ENCODE data around the gene JAK1.

The JAK1 gene

DNA sequence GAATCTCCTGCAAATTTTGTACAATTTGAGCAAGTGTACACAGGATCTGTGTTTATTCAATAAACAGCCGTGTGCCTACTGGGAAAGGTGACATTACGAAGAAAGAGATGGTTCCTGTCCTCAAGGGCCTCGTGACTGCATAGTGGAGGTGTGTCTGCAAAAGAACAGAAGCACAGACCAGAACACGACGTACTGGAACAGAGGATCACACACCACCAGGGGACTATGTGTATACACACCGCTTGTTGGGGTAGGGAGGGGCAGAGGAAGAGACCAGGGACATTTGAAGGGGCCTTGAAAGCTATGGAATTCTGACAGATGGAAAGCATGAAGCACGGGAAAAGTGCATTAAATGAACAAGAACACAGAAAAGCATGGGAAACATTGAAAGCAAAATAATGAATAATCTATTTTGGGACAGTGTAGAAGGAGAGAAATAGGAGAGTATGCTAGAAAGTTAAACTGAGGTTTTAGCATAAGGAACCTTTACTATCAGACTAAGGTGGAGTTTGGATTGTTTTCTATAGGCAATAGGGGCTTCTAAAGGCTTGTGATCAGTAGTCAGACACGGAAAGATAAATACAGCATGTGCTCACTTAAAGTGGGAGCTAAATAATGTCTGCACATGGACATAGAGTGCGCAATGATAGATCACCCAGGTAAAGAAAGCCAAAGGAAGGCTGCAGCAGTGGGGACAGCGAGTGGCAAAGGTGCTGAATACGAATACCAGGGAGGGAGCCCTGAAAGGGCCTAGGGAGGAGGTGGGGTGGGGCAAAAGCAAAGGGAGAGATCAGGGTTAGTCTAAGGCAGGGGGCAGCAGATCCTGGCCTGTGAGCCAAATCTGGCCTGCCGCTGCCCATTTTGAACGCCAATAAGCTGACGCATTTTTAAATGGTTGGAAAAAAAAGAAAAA, 11.0 kb downstream of the JAK1 start:
- TF ChIP-seq, protein P1, sequence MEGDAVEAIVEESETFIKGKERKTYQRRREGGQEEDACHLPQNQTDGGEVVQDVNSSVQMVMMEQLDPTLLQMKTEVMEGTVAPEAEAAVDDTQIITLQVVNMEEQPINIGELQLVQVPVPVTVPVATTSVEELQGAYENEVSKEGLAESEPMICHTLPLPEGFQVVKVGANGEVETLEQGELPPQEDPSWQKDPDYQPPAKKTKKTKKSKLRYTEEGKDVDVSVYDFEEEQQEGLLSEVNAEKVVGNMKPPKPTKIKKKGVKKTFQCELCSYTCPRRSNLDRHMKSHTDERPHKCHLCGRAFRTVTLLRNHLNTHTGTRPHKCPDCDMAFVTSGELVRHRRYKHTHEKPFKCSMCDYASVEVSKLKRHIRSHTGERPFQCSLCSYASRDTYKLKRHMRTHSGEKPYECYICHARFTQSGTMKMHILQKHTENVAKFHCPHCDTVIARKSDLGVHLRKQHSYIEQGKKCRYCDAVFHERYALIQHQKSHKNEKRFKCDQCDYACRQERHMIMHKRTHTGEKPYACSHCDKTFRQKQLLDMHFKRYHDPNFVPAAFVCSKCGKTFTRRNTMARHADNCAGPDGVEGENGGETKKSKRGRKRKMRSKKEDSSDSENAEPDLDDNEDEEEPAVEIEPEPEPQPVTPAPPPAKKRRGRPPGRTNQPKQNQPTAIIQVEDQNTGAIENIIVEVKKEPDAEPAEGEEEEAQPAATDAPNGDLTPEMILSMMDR (conservative IDR thresholded peaks at IDR 0.05): no peak
- H3K27ac ChIP-seq: no peak overlapping the region

DNA sequence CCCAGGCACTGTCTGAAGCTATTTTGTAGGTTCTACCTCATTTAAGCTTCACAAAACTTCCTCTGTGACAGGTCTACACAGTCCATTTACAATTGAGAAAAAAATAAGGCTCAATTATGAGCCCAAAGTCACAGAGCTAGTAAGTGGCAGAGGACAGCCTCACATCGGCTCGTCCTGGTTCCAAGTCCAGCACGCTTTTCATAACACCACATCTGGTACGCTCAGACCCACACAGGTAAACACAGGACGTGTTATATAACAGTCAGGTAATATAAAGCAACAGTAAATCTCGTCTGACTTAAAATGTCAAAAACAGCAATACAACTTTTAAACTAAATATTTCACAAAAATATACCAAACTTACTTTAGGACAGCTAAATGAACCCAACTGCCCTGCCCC, 13.1 kb downstream of the JAK1 start:
- TF ChIP-seq, protein P1 (conservative IDR thresholded peaks at IDR 0.05): no peak
- no peak overlapping the region for H3K27ac ChIP-seq

DNA sequence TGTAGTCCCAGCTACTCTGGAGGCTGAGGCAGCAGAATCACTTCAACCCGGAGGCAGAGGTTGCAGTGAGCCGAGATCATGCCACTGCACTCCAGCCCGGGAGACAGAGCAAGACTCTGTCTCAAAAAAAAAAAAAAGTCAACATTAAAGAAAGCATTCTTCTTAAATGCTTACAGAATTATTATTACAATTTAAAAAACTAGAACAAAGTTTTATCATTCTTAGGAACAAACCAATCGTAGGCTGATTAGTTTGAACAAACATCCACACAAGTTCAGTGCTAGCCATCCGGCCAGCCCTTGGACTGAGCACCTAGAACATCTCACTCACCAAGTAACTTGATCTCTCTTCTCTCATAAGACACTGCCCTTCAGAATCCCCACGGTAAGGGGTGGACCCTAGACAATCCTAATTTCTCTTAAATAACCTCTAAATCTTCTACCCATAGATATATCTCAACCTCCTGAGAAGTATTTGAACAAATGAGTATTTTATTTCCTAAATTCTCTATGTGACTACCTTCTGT, 16.0 kb downstream of the JAK1 start:
- TF ChIP-seq, protein P1 (conservative IDR thresholded peaks at IDR 0.05): no peak
- H3K27ac ChIP-seq: no peak overlapping the region

DNA sequence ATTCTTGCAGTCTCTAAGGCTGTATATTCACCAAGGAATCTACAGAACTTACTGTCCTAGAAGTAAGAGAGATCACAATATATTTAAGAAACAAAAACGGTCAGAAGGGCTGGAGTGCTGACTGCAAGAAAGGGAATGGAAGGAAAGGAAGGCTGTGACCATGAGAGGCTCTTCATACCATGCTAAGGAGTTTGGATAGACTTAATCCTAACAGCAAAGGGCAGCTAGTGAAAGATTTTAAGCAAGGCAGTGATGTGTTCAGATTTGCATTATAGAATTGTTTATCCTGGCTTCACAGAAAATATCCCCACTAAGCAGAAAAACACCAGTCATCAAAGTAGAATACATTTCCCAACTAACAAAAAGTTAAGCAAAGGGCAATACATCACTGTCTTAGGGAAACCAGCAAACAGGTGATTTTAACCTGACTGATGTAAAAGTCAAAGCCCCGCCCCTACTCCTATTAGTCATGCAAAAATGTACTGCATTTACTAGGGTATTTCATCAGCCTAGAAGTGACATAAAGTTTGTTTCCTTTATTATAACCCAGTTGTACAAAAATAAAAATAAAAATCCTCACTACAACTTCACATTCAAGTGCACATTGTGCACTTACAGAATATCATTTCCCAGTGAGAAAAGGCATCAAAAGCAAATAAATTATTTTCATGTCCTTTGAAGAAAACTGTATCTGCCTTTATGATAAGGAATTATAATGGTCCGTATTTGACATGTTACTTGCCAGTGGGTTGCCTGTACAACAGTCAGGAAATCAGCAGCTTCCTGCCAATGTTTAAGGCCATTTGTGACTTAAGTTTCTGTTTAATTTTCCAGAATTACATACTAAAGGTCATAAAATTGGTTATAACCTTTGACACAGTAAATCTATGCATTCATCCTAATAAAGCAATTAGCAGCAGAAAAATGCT, 17.2 kb downstream of the JAK1 start:
- no peak overlapping the region for H3K27ac ChIP-seq
- TF ChIP-seq, protein P1 (conservative IDR thresholded peaks at IDR 0.05): no peak

DNA sequence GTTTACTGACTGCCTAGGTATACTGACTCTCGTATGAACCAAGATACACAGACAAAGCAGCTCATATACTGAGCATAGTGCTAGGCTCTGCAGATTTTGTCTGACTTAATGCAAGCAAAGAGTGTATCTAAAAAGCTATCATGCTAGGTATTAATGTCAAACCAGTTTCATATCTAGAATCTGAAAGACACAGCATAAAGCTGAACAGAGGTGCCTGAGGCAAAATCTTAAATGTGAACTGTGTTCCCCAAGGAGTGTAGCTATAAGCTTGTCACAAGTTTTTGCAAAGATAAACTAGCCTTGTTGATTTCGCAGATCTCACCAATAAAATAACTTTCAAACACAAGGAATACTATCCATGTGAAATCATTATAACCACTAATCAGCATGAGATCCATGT, 18.1 kb downstream of the JAK1 start:
- TF ChIP-seq, protein P1 (conservative IDR thresholded peaks at IDR 0.05): no peak
- no peak overlapping the region for H3K27ac ChIP-seq

DNA sequence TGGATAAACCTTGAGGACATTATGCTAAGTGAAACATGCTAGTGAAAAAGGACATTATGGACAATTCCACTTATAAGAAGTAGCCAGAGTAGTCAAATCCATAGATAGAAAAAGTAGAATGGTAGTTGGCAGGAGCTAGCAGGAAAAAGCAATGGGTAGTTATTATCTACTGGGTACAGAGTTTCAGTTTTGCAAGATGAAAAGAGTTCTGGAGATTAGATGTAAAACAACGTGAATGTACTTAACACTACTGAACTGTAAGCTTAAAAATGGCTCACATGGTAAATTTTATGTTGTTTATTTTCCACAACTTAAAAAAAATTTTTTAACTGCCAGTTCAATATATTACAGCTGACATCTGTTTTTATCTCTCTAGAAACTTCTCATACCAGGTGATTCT, 19.4 kb downstream of the JAK1 start:
- no peak overlapping the region for H3K27ac ChIP-seq
- TF ChIP-seq, protein P1 (conservative IDR thresholded peaks at IDR 0.05): no peak

DNA sequence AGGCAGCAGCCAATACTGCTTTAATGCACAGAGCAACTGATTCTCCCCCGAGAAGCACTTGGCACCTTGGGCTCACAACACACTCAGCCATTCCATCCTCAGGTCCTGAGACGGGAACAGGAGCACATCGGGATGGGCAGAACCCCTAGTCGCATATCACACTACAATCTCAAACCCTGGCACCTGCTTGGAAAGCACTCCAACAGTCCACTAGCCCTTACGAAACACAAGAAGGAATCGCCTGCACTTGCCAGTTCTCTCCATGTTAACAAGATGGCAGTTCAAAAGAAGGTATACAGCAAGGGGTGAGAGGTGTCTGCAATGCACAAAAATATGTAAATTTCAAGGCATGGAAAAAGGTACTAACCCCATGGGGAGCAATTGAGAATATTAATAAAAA, 21.4 kb downstream of the JAK1 start:
- no peak overlapping the region for H3K27ac ChIP-seq
- TF ChIP-seq, protein P1 (conservative IDR thresholded peaks at IDR 0.05): no peak

All from VCaP (cell line).